K562 (cell line): ENCODE measurements around the gene TMED6. TPM values are rescaled to one million over a fixed set of nuclear protein-coding genes. Genes with fewer than 3 reads are reported as not detected.

ENCODE experiments used
- ATAC-seq: fragments of 200-7000 bp; cut with Tn5 transposase; 3 replicates; pipeline ENCODE4 v1.9.1; 2020; ENCODE audit warnings: moderate library complexity
- BruUV-seq: library from RNA; stranded (reverse); fragments of 400-500 nt; replicated peaks from 2 replicates; lab custom pipeline; 2021; lab: Mats Ljungman, UMichigan
- CTCF ChIA-PET: fragments of 300-600 bp; formaldehyde crosslinking; extraction: SDS; loops from one replicate; lab custom pipeline; 2021; ENCODE audit warnings: low intra/inter-chr PET ratio; lab: Yijun Ruan, JAX
- POLR2A ChIA-PET: fragments of 300-600, 350-650 bp; sonication (Branson Sonifier 250); formaldehyde crosslinking; extraction: SDS; loops from one replicate; lab custom pipeline; 2021; ENCODE audit warnings: antibody characterized with exemption, inconsistent platforms; lab: Yijun Ruan, JAX
- DNase-seq, 4 experiments: peaks; one replicate each; pipeline versions ENCODE4 v3.0.0 to v3.0.0-alpha.2; 2011 to 2018; ENCODE audit warnings: low spot score in 3 of 4, mixed read lengths in 3 of 4; ENCODE audit errors: extremely low read depth in 1 of 4
- FAIRE-seq: peaks from 2 replicates; lab custom pipeline; 2011; peaks lifted over from hg19 to GRCh38; lab: Jason Lieb, UNC
- H2AFZ ChIP-seq: 2 replicates; pipeline ENCODE4 v1.6.0; 2011; ENCODE audit warnings: low read depth, low read length, control low read depth, inconsistent platforms
- H3K27ac ChIP-seq: fragments of 200-600 bp; 3 replicates; pipeline ENCODE4 v1.8.0; 2011; ENCODE audit warnings: low read depth, mild to moderate bottlenecking, control low read depth, inconsistent platforms, low read length, moderate library complexity, mixed read lengths; ENCODE audit errors: extremely low read depth
- H3K27me3 ChIP-seq, 2 experiments: fragments of 300-600 bp in 1 of 2; 2 replicates in 1 of 2; 3 replicates in 1 of 2; pipeline versions ENCODE4 v1.6.0 to v1.8.0; 2011; ENCODE audit warnings: inconsistent platforms in 2 of 2, low read length in 2 of 2, mild to moderate bottlenecking in 1 of 2, mixed read lengths in 1 of 2, moderate library complexity in 1 of 2; ENCODE audit not compliant: control insufficient read depth in 2 of 2, insufficient read depth in 2 of 2
- H3K36me3 ChIP-seq: fragments of 300-600 bp; 3 replicates; pipeline ENCODE4 v1.8.0; 2011; ENCODE audit warnings: mild to moderate bottlenecking, low read length, inconsistent platforms; ENCODE audit not compliant: control insufficient read depth, insufficient read depth
- H3K4me1 ChIP-seq, 2 experiments: fragments of 200-600 bp in 1 of 2; replicated peaks in 1 of 2; 2 replicates in 1 of 2; 3 replicates in 1 of 2; pipeline versions ENCODE4 v1.5.1 to v1.8.0; 2011; ENCODE audit warnings: inconsistent platforms in 2 of 2, low read length in 2 of 2, mild to moderate bottlenecking in 1 of 2, mixed read lengths in 1 of 2, moderate library complexity in 1 of 2; ENCODE audit not compliant: control insufficient read depth in 2 of 2, insufficient read depth in 2 of 2
- H3K4me2 ChIP-seq: 2 replicates; pipeline ENCODE4 v1.6.1; 2011; ENCODE audit warnings: low read length, control low read depth, inconsistent platforms, mixed read lengths; ENCODE audit not compliant: insufficient read depth
- H3K4me3 ChIP-seq: fragments of 200-600 bp; sonication (generic), shearing (Covaris generic); 2 replicates; pipeline ENCODE4 v1.5.1; 2016; ENCODE audit warnings: control low read depth, inconsistent platforms
- H3K79me2 ChIP-seq: fragments of 200-600 bp; 3 replicates; pipeline ENCODE4 v1.8.0; 2011; ENCODE audit warnings: low read length, inconsistent platforms; ENCODE audit not compliant: control insufficient read depth, insufficient read depth
- H3K9ac ChIP-seq, 2 experiments: 2 replicates each; pipeline versions ENCODE4 v1.6.0 to v1.6.1; 2011; ENCODE audit warnings: low read depth in 2 of 2, low read length in 2 of 2, control low read depth in 1 of 2, inconsistent platforms in 1 of 2, mild to moderate bottlenecking in 1 of 2, mixed read lengths in 1 of 2; ENCODE audit not compliant: insufficient read depth in 1 of 2
- H3K9me1 ChIP-seq: one replicate; pipeline ENCODE4 v1.6.0; 2011; ENCODE audit warnings: inconsistent platforms, mild to moderate bottlenecking, low read length, moderate library complexity; ENCODE audit not compliant: control insufficient read depth, insufficient read depth
- H3K9me3 ChIP-seq: replicated peaks from 2 replicates; pipeline ENCODE4 v1.5.1; 2011; ENCODE audit warnings: low read depth, low read length, inconsistent platforms; ENCODE audit not compliant: control insufficient read depth, insufficient read depth
- H4K20me1 ChIP-seq: replicated peaks from 2 replicates; pipeline ENCODE4 v1.6.1; 2011; ENCODE audit warnings: low read length, inconsistent platforms, mixed read lengths; ENCODE audit not compliant: control insufficient read depth, insufficient read depth
- CTCF ChIP-seq, 3 experiments: IDR thresholded peaks in 2 of 3; conservative IDR thresholded peaks in 1 of 3; 2 replicates each; pipeline ENCODE4 v1.5.1; 2011 to 2012; ENCODE audit warnings: low read length in 3 of 3, mild to moderate bottlenecking in 3 of 3, control low read depth in 2 of 3, improper control_type of control experiment in 1 of 3, inconsistent platforms in 1 of 3, low read depth in 1 of 3, mixed read lengths in 1 of 3, moderate library complexity in 1 of 3; ENCODE audit not compliant: insufficient read depth in 2 of 3
- NFE2 ChIP-seq: IDR thresholded peaks from 2 replicates; pipeline ENCODE4 v1.6.1; 2014; ENCODE audit warnings: antibody characterized with exemption, low read depth
- RERE ChIP-seq: sonication (generic); formaldehyde crosslinking; IDR thresholded peaks from 2 replicates; pipeline ENCODE4 v1.8.0; 2023; ENCODE audit warnings: missing genetic modification reagents, mild to moderate bottlenecking, borderline replicate concordance
- TAF1 ChIP-seq: IDR thresholded peaks from 2 replicates; pipeline ENCODE4 v1.6.1; 2011; ENCODE audit warnings: mild to moderate bottlenecking, low read length, moderate library complexity; ENCODE audit not compliant: insufficient read depth, control insufficient read depth, severe bottlenecking; ENCODE audit errors: extremely low read depth
- WGBS: fragments of 100-300 bp; shearing (Covaris generic); methylation state at CpG from one replicate; pipeline ENCODE4 v1.1.6; 2016; ENCODE audit warnings: low coverage, mixed read lengths; ENCODE audit not compliant: insufficient coverage; ENCODE audit errors: missing lambda C conversion rate; 5-methylcytosine and 5-hydroxymethylcytosine counted together
- in situ Hi-C: fragments of 300-500 bp; cut with MboI; formaldehyde crosslinking; loops from 4 replicates; pipeline ENCODE4 v1.15.0; 2018; ENCODE audit warnings: inconsistent platforms, mixed read lengths
- intact Hi-C: fragments of 100-400 bp; cut with micrococcal nuclease; formaldehyde crosslinking; loops from 2 replicates; pipeline ENCODE4 v1.14.2; 2022
- polyA plus RNA-seq, 8 experiments: library from polyadenylated mRNA; depleted of rRNA in 4 of 8; stranded (reverse) in 5 of 8; unstranded in 3 of 8; fragments of >200 nt; fragmentation: Nextera tagmentation in 2 of 8; fragmentation: Illumina TruSeq in 1 of 8; extraction: Ambion mirVana in 2 of 8; extraction: Trizol in 1 of 8; gene quantifications; 2 replicates each; pipeline versions ENCODE4 v1.2.1 to v1.2.3, GENCODE V29; 2011 to 2014; ENCODE audit warnings: inconsistent platforms in 1 of 8, missing spikeins in 1 of 8
- total RNA-seq, 7 experiments: library from RNA; depleted of rRNA in 6 of 7; stranded (reverse); fragments of >200 nt in 6 of 7; fragmentation: Illumina TruSeq in 2 of 7; extraction: Trizol in 2 of 7; gene quantifications; 2 replicates each; pipeline versions ENCODE4 v1.2.1 to v1.2.3, GENCODE V29; 2011 to 2021; ENCODE audit warnings: low replicate concordance in 1 of 7
- TF ChIP-seq, protein P1 (sequence below), 3 experiments: fragments of 200-800 bp in 1 of 3; sonication (Bioruptor generic) in 1 of 3; sonication (generic) in 1 of 3; formaldehyde crosslinking in 1 of 3; IDR thresholded peaks; 2 replicates each; pipeline versions ENCODE4 v1.6.1 to v1.8.0; 2016 to 2022; ENCODE audit warnings: mild to moderate bottlenecking in 2 of 3, missing compliant biosample characterization in 2 of 3, missing genetic modification characterization in 2 of 3, missing genetic modification reagents in 1 of 3
- TF ChIP-seq, protein P2 (sequence below): fragments of 450-650 bp; IDR thresholded peaks from 2 replicates; pipeline ENCODE4 v1.6.1; 2017; ENCODE audit warnings: mild to moderate bottlenecking, moderate library complexity

TMED6 gene
- total and polyA plus RNA-seq, 9 of the 15 experiments (the other 6 are each of a cell fraction or from before 2014, with no cell fraction given) = 0.14 to 0.45 (median 0.25) TPM; not detected in 2

- WGBS = 69% methylated on average over 2 of the region's 2 CpGs
- Histone ChIP-seq H3K79me2 (peaks cover 52% of the 10 kb centered on the region), H3K27ac (no peak overlapping the region), H3K4me1 (peaks cover 4 to 25% of the 10 kb centered on the region in 2 experiments; a peak in 4 of 5 replicates), H3K27me3 (no peaks in the 10 kb centered on the region), H2AFZ (no peak overlapping the region), H3K4me3 (no peak overlapping the region), H3K9me1 (no peaks in the 10 kb centered on the region), H4K20me1 (no peaks in the 10 kb centered on the region), H3K36me3 (peaks cover 74% of the 10 kb centered on the region), H3K9me3 (no peaks in the 10 kb centered on the region), H3K4me2 (no peak overlapping the region), H3K9ac (no peak overlapping the region)
- BruUV-seq = no TSS peak
- FAIRE-seq = no peak
- no peak for DNase-seq
- intact Hi-C loops (loop anchor here (5.0 kb wide), 1 partner anchor 44 kb away; the partner anchor contains the start of genes COG8 and NIP7), in situ Hi-C loops (no loop called here)
- ChIA-PET POLR2A (interaction anchor here (2.1 to 2.5 kb wide), 2 partner anchors 10 to 41 kb away, joined by 5 to 8 read pairs; no protein-coding TSS in a partner anchor), CTCF (no interaction called here)
- no peak for ATAC-seq
- TF ChIP-seq, protein P1, sequence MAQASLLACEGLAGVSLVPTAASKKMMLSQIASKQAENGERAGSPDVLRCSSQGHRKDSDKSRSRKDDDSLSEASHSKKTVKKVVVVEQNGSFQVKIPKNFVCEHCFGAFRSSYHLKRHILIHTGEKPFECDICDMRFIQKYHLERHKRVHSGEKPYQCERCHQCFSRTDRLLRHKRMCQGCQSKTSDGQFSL (CRISPR knock-in tag; IDR thresholded peaks at IDR 0.05) = no peak
- TF ChIP-seq, protein P1 (tag; IDR thresholded peaks at IDR 0.05) = no peak
- TF ChIP-seq, protein P2, sequence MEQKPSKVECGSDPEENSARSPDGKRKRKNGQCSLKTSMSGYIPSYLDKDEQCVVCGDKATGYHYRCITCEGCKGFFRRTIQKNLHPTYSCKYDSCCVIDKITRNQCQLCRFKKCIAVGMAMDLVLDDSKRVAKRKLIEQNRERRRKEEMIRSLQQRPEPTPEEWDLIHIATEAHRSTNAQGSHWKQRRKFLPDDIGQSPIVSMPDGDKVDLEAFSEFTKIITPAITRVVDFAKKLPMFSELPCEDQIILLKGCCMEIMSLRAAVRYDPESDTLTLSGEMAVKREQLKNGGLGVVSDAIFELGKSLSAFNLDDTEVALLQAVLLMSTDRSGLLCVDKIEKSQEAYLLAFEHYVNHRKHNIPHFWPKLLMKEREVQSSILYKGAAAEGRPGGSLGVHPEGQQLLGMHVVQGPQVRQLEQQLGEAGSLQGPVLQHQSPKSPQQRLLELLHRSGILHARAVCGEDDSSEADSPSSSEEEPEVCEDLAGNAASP = no peak
- TF ChIP-seq TAF1 (no peak), RERE (CRISPR knock-in tag) (no peak), CTCF (IDR thresholded peaks at IDR 0.05 in 2 of 3, conservative IDR thresholded peaks at IDR 0.05 in 1 of 3; ENCODE audit: insufficient read depth in 2 of 3, low read depth in 1 of 3, low read length in 3 of 3) (no peak), NFE2 (no peak)
Observed at GRCh38 chr16:69381231-69381630, 29.6 kb upstream of the TMED6 start.
